GM23248 (cell line): Measurements from ENCODE around the gene SLAMF8.

ENCODE experiments used
- EZH2 ChIP-seq: fragments of 200-600 bp; sonication (generic); IDR thresholded peaks from 2 replicates; pipeline ENCODE4 v1.6.1; 2018; ENCODE audit warnings: antibody characterized with exemption, mild to moderate bottlenecking; ENCODE audit not compliant: insufficient read depth, poor library complexity, severe bottlenecking
- EZH2phosphoT487 ChIP-seq: fragments of 200-600 bp; sonication (generic); IDR thresholded peaks from 2 replicates; pipeline ENCODE4 v1.6.1; 2018; ENCODE audit warnings: antibody characterized with exemption, moderate library complexity, mild to moderate bottlenecking, low read depth; ENCODE audit not compliant: insufficient read depth

DNA sequence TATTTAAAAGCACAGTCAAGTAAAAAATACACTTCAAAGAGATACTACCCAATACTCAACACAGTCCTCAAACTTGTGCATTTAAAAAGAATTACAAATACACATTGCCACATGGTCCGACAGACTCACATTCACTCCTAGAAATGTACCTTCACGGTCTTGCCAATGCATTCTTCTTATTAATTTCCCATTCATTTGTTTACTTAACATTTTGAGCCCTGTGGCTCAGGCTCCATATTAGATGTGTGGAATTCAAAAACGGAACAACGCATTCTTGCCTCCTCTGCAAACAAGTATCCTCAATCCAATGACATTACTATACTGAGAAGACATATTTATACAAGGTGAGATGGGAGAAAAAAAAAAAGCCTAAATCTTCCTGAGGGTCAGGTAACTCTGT is 48.4 kb upstream of the SLAMF8 start:
- TF ChIP-seq EZH2phosphoT487 (no peak), EZH2 (no peak)
